K562 (cell line): ENCODE measurements around the gene SPRYD3. TPM values are rescaled to one million over a fixed set of nuclear protein-coding genes. Genes with fewer than 3 reads are reported as not detected.

Experiments used
- GABPB2 ChIP-seq: fragments of 250-450 bp; sonication (Bioruptor Pico); conservative IDR thresholded peaks from 2 replicates; pipeline ENCODE4 v1.5.1; 2021; ENCODE audit warnings: mild to moderate bottlenecking
- PHF8 ChIP-seq: fragments of 200-600 bp; sonication (generic); IDR thresholded peaks from 2 replicates; pipeline ENCODE4 v1.6.1; 2012; ENCODE audit warnings: mixed run types, mild to moderate bottlenecking, inconsistent platforms, low read length, moderate library complexity, borderline replicate concordance
- PTBP1 ChIP-seq: fragments of 200-400 bp; formaldehyde crosslinking; IDR thresholded peaks from 2 replicates; pipeline ENCODE4 v1.6.1; 2017; ENCODE audit warnings: low read depth, low read length
- RCOR1 ChIP-seq, 2 experiments: IDR thresholded peaks; 2 replicates each; pipeline ENCODE4 v1.6.1; 2012; ENCODE audit warnings: low read depth in 2 of 2, low read length in 2 of 2, borderline replicate concordance in 1 of 2, improper control_type of control experiment in 1 of 2
- TFAM ChIP-seq: fragments of 250-450 bp; sonication (Bioruptor Pico); conservative IDR thresholded peaks from 2 replicates; pipeline ENCODE4 v1.5.0; 2021; ENCODE audit warnings: mild to moderate bottlenecking, moderate library complexity
- ZEB2 ChIP-seq: fragments of 450-650 bp; IDR thresholded peaks from 2 replicates; pipeline ENCODE4 v1.6.1; 2016
- polyA plus RNA-seq, 8 experiments: library from polyadenylated mRNA; depleted of rRNA in 4 of 8; stranded (reverse) in 5 of 8; unstranded in 3 of 8; fragments of >200 nt; fragmentation: Nextera tagmentation in 2 of 8; fragmentation: Illumina TruSeq in 1 of 8; extraction: Ambion mirVana in 2 of 8; extraction: Trizol in 1 of 8; gene quantifications; 2 replicates each; pipeline versions ENCODE4 v1.2.1 to v1.2.3, GENCODE V29; 2011 to 2014; ENCODE audit warnings: inconsistent platforms in 1 of 8, missing spikeins in 1 of 8
- total RNA-seq, 7 experiments: library from RNA; depleted of rRNA in 6 of 7; stranded (reverse); fragments of >200 nt in 6 of 7; fragmentation: Illumina TruSeq in 2 of 7; extraction: Trizol in 2 of 7; gene quantifications; 2 replicates each; pipeline versions ENCODE4 v1.2.1 to v1.2.3, GENCODE V29; 2011 to 2021; ENCODE audit warnings: low replicate concordance in 1 of 7
- TF ChIP-seq, protein P1 (sequence below): fragments of 450-650 bp; IDR thresholded peaks from 2 replicates; pipeline ENCODE4 v1.6.1; 2016; ENCODE audit warnings: mild to moderate bottlenecking, moderate library complexity
- TF ChIP-seq, protein P2 (sequence below): fragments of 250-450 bp; sonication (Bioruptor Pico); IDR thresholded peaks from 2 replicates; pipeline ENCODE4 v1.9.0; 2021; ENCODE audit warnings: mild to moderate bottlenecking
- TF ChIP-seq, protein P3 (sequence below): fragments of 450-650 bp; formaldehyde crosslinking; IDR thresholded peaks from 2 replicates; pipeline ENCODE4 v1.4.0; 2020; ENCODE audit warnings: mild to moderate bottlenecking, moderate library complexity
- TF ChIP-seq, protein P4 (sequence below): IDR thresholded peaks from 2 replicates; pipeline ENCODE4 v1.6.1; 2012; ENCODE audit warnings: low read depth, low read length, improper control_type of control experiment, borderline replicate concordance

The SPRYD3 gene
- total and polyA plus RNA-seq, 9 of the 15 experiments (the other 6 are each of a cell fraction or from before 2014, with no cell fraction given), result 1.5 to 13.6 (median 7.6) TPM

DNA sequence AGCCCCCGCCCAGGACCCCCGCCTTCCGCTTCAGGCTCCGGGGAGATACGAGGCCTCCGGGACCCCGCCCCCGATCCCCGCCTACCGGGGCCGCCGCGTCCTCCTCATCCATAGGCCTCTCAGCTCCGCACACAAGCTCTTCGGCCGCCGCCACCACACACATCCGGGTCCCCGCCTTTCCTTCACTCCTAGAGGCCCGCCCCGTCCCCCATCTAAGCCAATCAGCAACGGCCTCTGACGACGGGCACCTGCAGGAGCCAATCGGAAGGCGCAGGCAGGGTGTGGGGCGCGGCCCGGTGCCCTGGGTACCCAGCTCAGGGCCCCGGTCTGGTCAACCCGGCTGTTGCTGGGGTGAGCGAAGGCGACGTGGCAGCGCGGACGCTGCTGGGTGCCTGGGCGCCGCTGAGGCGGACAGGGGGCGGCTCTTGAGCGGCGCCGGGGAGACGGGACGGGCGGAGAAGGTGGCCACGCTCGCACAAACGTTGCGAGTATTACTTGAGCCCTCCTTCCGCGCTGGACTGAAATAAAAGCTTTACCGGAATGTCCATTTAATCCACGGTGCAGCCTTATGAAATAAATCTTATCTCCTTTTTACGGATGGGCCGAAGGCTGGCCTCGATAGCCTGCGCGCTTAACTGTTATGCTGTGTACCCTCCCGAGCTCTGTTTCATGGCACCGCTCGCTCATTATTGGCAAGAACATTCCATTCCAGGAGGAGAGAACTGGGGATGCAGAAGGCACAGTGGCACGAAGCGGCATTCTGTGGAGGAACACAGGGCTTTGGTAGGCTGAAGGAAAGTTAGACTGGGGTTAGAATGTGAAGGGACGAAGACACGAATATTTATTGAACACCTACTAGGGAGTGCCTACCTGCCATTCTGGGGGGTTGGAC, at the start of gene SPRYD3 (continued):
- TF ChIP-seq, protein P1, sequence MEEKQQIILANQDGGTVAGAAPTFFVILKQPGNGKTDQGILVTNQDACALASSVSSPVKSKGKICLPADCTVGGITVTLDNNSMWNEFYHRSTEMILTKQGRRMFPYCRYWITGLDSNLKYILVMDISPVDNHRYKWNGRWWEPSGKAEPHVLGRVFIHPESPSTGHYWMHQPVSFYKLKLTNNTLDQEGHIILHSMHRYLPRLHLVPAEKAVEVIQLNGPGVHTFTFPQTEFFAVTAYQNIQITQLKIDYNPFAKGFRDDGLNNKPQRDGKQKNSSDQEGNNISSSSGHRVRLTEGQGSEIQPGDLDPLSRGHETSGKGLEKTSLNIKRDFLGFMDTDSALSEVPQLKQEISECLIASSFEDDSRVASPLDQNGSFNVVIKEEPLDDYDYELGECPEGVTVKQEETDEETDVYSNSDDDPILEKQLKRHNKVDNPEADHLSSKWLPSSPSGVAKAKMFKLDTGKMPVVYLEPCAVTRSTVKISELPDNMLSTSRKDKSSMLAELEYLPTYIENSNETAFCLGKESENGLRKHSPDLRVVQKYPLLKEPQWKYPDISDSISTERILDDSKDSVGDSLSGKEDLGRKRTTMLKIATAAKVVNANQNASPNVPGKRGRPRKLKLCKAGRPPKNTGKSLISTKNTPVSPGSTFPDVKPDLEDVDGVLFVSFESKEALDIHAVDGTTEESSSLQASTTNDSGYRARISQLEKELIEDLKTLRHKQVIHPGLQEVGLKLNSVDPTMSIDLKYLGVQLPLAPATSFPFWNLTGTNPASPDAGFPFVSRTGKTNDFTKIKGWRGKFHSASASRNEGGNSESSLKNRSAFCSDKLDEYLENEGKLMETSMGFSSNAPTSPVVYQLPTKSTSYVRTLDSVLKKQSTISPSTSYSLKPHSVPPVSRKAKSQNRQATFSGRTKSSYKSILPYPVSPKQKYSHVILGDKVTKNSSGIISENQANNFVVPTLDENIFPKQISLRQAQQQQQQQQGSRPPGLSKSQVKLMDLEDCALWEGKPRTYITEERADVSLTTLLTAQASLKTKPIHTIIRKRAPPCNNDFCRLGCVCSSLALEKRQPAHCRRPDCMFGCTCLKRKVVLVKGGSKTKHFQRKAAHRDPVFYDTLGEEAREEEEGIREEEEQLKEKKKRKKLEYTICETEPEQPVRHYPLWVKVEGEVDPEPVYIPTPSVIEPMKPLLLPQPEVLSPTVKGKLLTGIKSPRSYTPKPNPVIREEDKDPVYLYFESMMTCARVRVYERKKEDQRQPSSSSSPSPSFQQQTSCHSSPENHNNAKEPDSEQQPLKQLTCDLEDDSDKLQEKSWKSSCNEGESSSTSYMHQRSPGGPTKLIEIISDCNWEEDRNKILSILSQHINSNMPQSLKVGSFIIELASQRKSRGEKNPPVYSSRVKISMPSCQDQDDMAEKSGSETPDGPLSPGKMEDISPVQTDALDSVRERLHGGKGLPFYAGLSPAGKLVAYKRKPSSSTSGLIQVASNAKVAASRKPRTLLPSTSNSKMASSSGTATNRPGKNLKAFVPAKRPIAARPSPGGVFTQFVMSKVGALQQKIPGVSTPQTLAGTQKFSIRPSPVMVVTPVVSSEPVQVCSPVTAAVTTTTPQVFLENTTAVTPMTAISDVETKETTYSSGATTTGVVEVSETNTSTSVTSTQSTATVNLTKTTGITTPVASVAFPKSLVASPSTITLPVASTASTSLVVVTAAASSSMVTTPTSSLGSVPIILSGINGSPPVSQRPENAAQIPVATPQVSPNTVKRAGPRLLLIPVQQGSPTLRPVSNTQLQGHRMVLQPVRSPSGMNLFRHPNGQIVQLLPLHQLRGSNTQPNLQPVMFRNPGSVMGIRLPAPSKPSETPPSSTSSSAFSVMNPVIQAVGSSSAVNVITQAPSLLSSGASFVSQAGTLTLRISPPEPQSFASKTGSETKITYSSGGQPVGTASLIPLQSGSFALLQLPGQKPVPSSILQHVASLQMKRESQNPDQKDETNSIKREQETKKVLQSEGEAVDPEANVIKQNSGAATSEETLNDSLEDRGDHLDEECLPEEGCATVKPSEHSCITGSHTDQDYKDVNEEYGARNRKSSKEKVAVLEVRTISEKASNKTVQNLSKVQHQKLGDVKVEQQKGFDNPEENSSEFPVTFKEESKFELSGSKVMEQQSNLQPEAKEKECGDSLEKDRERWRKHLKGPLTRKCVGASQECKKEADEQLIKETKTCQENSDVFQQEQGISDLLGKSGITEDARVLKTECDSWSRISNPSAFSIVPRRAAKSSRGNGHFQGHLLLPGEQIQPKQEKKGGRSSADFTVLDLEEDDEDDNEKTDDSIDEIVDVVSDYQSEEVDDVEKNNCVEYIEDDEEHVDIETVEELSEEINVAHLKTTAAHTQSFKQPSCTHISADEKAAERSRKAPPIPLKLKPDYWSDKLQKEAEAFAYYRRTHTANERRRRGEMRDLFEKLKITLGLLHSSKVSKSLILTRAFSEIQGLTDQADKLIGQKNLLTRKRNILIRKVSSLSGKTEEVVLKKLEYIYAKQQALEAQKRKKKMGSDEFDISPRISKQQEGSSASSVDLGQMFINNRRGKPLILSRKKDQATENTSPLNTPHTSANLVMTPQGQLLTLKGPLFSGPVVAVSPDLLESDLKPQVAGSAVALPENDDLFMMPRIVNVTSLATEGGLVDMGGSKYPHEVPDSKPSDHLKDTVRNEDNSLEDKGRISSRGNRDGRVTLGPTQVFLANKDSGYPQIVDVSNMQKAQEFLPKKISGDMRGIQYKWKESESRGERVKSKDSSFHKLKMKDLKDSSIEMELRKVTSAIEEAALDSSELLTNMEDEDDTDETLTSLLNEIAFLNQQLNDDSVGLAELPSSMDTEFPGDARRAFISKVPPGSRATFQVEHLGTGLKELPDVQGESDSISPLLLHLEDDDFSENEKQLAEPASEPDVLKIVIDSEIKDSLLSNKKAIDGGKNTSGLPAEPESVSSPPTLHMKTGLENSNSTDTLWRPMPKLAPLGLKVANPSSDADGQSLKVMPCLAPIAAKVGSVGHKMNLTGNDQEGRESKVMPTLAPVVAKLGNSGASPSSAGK, result no peak
- TF ChIP-seq RCOR1 (IDR thresholded peaks at IDR 0.05; ENCODE audit: borderline replicate concordance in 1 of 2, low read depth in 2 of 2, low read length in 2 of 2), result peak in 1 of 2 experiments; percentile 30; a peak in 1 of 4 replicates
- TF ChIP-seq, protein P2, sequence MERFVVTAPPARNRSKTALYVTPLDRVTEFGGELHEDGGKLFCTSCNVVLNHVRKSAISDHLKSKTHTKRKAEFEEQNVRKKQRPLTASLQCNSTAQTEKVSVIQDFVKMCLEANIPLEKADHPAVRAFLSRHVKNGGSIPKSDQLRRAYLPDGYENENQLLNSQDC (CRISPR knock-in tag), result no peak
- TF ChIP-seq ZEB2, result no peak
- TF ChIP-seq, protein P3, sequence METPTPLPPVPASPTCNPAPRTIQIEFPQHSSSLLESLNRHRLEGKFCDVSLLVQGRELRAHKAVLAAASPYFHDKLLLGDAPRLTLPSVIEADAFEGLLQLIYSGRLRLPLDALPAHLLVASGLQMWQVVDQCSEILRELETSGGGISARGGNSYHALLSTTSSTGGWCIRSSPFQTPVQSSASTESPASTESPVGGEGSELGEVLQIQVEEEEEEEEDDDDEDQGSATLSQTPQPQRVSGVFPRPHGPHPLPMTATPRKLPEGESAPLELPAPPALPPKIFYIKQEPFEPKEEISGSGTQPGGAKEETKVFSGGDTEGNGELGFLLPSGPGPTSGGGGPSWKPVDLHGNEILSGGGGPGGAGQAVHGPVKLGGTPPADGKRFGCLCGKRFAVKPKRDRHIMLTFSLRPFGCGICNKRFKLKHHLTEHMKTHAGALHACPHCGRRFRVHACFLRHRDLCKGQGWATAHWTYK (CRISPR knock-in tag), result peak; percentile 75; the same call in 1 of the 2 replicates
- TF ChIP-seq, protein P4, sequence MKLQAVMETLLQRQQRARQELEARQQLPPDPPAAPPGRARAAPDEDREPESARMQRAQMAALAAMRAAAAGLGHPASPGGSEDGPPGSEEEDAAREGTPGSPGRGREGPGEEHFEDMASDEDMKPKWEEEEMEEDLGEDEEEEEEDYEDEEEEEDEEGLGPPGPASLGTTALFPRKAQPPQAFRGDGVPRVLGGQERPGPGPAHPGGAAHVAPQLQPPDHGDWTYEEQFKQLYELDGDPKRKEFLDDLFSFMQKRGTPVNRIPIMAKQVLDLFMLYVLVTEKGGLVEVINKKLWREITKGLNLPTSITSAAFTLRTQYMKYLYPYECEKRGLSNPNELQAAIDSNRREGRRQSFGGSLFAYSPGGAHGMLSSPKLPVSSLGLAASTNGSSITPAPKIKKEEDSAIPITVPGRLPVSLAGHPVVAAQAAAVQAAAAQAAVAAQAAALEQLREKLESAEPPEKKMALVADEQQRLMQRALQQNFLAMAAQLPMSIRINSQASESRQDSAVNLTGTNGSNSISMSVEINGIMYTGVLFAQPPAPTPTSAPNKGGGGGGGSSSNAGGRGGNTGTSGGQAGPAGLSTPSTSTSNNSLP, result no peak
- TF ChIP-seq GABPB2 (CRISPR knock-in tag), result no peak
- TF ChIP-seq TFAM (CRISPR knock-in tag), result no peak
- TF ChIP-seq PTBP1, result no peak
- TF ChIP-seq PHF8, result peak; percentile 91
